SU-DHL-6 (cell line): ENCODE results near the gene CYB5R4.
"Not testable (repeated sequence)": the region's sequence is repeated elsewhere in the genome, so short reads cannot be mapped to it uniquely, and the experiment has no call there.

Source experiments
- H2AFZ ChIP-seq: fragments of 200-600 bp; sonication (generic); 2 replicates; pipeline ENCODE4 v1.6.1; 2014; ENCODE audit warnings: low read depth, mild to moderate bottlenecking, moderate library complexity, mixed read lengths, antibody characterized with exemption, low read length; ENCODE audit not compliant: severe bottlenecking
- H3F3A ChIP-seq: fragments of 200-600 bp; shearing (Covaris generic); 2 replicates; pipeline ENCODE4 v1.6.0; 2016; ENCODE audit warnings: antibody characterized with exemption, mild to moderate bottlenecking; ENCODE audit not compliant: insufficient read depth
- H3K27ac ChIP-seq: fragments of 200-600 bp; sonication (generic); 2 replicates; pipeline ENCODE4 v1.5.1; 2016; ENCODE audit warnings: low read depth, mild to moderate bottlenecking, low read length, moderate library complexity, mixed read lengths
- H3K27me3 ChIP-seq: fragments of 200-600 bp; sonication (generic), shearing (Covaris generic); 2 replicates; pipeline ENCODE4 v1.6.0; 2014; ENCODE audit warnings: mild to moderate bottlenecking, low read length
- H3K36me3 ChIP-seq: fragments of 200-600 bp; sonication (generic); 2 replicates; pipeline ENCODE4 v1.6.1; 2014; ENCODE audit warnings: mild to moderate bottlenecking, low read length, mixed read lengths
- H3K4me2 ChIP-seq: fragments of 300-600, 200-600 bp; shearing (Covaris generic), sonication (generic); 2 replicates; pipeline ENCODE4 v1.6.0; 2014; ENCODE audit warnings: low read length, low read depth, mild to moderate bottlenecking; ENCODE audit not compliant: poor library complexity, severe bottlenecking
- H3K4me3 ChIP-seq: fragments of 200-600 bp; sonication (generic); 2 replicates; pipeline ENCODE4 v1.5.1; 2014; ENCODE audit warnings: antibody characterized with exemption, low read length, mild to moderate bottlenecking, mixed read lengths; ENCODE audit not compliant: insufficient read depth, poor library complexity, severe bottlenecking
- H3K79me2 ChIP-seq: fragments of 200-600 bp; sonication (generic); 2 replicates; pipeline ENCODE4 v1.6.1; 2014; ENCODE audit warnings: mild to moderate bottlenecking, low read length, moderate library complexity; ENCODE audit not compliant: insufficient read depth
- H3K9ac ChIP-seq: fragments of 200-600 bp; sonication (generic); 2 replicates; pipeline ENCODE4 v1.7.0; 2014; ENCODE audit warnings: mild to moderate bottlenecking, low read length
- H3K9me2 ChIP-seq: fragments of 200-600 bp; sonication (generic); replicated peaks from 2 replicates; pipeline ENCODE4 v1.6.1; 2014; ENCODE audit warnings: low read length; ENCODE audit not compliant: insufficient read depth
- H3K9me3 ChIP-seq: fragments of 200-600 bp; sonication (generic); 2 replicates; pipeline ENCODE4 v1.6.1; 2014; ENCODE audit warnings: low read length, mixed read lengths; ENCODE audit not compliant: insufficient read depth
- H4K20me1 ChIP-seq: fragments of 200-600 bp; sonication (generic); 2 replicates; pipeline ENCODE4 v1.6.1; 2014; ENCODE audit warnings: low read depth, mild to moderate bottlenecking, antibody characterized with exemption, low read length, moderate library complexity, mixed read lengths
- EZH2phosphoT487 ChIP-seq: fragments of 200-600 bp; sonication (generic), shearing (Covaris generic); conservative IDR thresholded peaks from 2 replicates; pipeline ENCODE4 v1.6.1; 2018; ENCODE audit warnings: mild to moderate bottlenecking, antibody characterized with exemption, low read length, moderate library complexity, mixed read lengths
- TF ChIP-seq, protein P1 (sequence below): fragments of 200-600 bp; sonication (generic); IDR thresholded peaks from one replicate; pipeline ENCODE4 v1.5.1; 2017; ENCODE audit warnings: antibody characterized with exemption, mild to moderate bottlenecking, low read length, moderate library complexity; ENCODE audit not compliant: insufficient read depth, poor library complexity, severe bottlenecking

The CYB5R4 gene

DNA sequence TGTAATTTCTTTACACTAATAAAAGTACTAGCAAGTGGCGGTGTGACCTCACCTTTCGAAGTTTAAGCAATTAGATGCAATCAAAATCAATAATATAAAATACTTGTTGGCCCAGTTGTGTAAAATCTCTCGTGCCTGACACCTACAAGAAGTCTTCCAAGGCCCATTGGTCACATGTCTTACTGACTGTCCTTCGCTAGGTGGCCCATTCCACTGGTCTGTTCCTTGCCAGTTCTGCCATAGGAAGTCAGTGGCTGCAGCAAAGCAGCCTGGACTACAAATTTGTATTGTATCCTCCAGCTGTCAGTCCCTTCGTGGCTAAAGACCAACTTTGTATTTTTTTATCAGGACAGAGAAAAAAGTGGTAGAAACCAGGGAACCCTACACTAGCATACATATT is 61.8 kb downstream of the CYB5R4 start:
- Histone ChIP-seq H3F3A (no peaks in the 10 kb centered on the region; the same call in 1 of the 2 replicates), H3K4me2 (no peak overlapping the region), H3K27ac (no peak overlapping the region), H3K4me3 (no peak overlapping the region), H4K20me1 (no peaks in the 10 kb centered on the region), H3K9me3 (no peaks in the 10 kb centered on the region), H3K9ac (no peak overlapping the region), H3K9me2 (no peaks in the 10 kb centered on the region), H3K27me3 (no peaks in the 10 kb centered on the region), H2AFZ (no peak overlapping the region), H3K79me2 (no peaks in the 10 kb centered on the region), H3K36me3 (peaks cover 15% of the 10 kb centered on the region)
- TF ChIP-seq, protein P1, sequence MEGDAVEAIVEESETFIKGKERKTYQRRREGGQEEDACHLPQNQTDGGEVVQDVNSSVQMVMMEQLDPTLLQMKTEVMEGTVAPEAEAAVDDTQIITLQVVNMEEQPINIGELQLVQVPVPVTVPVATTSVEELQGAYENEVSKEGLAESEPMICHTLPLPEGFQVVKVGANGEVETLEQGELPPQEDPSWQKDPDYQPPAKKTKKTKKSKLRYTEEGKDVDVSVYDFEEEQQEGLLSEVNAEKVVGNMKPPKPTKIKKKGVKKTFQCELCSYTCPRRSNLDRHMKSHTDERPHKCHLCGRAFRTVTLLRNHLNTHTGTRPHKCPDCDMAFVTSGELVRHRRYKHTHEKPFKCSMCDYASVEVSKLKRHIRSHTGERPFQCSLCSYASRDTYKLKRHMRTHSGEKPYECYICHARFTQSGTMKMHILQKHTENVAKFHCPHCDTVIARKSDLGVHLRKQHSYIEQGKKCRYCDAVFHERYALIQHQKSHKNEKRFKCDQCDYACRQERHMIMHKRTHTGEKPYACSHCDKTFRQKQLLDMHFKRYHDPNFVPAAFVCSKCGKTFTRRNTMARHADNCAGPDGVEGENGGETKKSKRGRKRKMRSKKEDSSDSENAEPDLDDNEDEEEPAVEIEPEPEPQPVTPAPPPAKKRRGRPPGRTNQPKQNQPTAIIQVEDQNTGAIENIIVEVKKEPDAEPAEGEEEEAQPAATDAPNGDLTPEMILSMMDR, result no peak

DNA sequence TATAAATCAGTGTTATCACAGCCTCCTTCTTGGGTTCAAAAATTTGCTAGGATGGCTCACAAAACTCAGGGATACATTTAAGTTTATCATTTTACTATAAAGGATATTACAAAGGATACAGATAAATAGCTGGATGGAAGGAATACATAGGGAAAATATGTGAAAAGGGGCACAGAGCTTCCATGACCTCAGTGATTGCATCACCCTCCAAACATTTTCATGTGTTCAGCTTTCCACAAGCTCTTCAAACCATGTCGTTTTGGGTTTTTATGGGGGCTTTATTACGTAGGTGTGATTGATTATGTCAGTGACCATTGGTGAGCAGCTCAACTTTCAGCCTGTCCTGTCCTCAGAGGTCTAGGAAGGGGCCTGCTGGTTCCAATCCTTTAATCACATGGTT is 68.0 kb downstream of the CYB5R4 start:
- no peaks in the 10 kb centered on the region for H3K27me3 ChIP-seq
- TF ChIP-seq, protein P1, result no peak
- no peak for TF ChIP-seq EZH2phosphoT487
- no peaks in the 10 kb centered on the region for H3K9me2 ChIP-seq
- H3K36me3 ChIP-seq, result peaks cover 14% of the 10 kb centered on the region; the same call in 1 of the 2 replicates
- H3K9me3 ChIP-seq, result no peaks in the 10 kb centered on the region
- H4K20me1 ChIP-seq, result no peaks in the 10 kb centered on the region
- H3K27ac ChIP-seq, result no peak overlapping the region
- no peaks in the 10 kb centered on the region; the same call in 1 of the 2 replicates for H3F3A ChIP-seq
- no peak overlapping the region for H3K9ac ChIP-seq
- no peaks in the 10 kb centered on the region for H3K79me2 ChIP-seq
- H3K4me3 ChIP-seq, result no peak overlapping the region
- no peak overlapping the region for H2AFZ ChIP-seq
- H3K4me2 ChIP-seq, result no peak overlapping the region

DNA sequence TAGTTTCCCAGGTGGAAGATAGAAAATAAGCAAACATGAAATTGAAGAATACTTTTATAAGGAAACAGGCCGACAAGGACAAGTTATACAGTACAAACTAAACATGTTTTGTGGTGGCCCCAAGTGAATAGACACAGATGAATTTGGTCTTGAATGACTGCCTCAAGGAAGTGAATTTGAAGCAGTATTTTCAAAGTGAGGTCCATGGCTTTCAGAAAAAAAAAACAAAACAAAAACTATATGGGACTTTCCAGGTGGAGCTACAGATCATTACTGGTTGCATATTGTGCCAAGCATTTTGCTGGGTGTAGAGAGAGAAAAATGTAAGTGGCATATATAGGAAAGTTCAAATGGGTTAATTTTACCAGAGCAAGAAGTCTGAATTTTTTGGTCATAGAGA is 68.8 kb downstream of the CYB5R4 start:
- H3F3A ChIP-seq, result no peaks in the 10 kb centered on the region
- H3K27ac ChIP-seq, result no peak overlapping the region
- no peaks in the 10 kb centered on the region for H4K20me1 ChIP-seq
- no peaks in the 10 kb centered on the region for H3K9me3 ChIP-seq
- H3K79me2 ChIP-seq, result no peaks in the 10 kb centered on the region
- H2AFZ ChIP-seq, result no peak overlapping the region
- H3K9ac ChIP-seq, result no peak overlapping the region
- H3K9me2 ChIP-seq, result no peaks in the 10 kb centered on the region
- no peak overlapping the region for H3K4me3 ChIP-seq
- no peak overlapping the region for H3K4me2 ChIP-seq
- H3K36me3 ChIP-seq, result peaks cover 14% of the 10 kb centered on the region; the same call in 1 of the 2 replicates
- no peak for TF ChIP-seq EZH2phosphoT487
- TF ChIP-seq, protein P1, result no peak
- H3K27me3 ChIP-seq, result no peaks in the 10 kb centered on the region

DNA sequence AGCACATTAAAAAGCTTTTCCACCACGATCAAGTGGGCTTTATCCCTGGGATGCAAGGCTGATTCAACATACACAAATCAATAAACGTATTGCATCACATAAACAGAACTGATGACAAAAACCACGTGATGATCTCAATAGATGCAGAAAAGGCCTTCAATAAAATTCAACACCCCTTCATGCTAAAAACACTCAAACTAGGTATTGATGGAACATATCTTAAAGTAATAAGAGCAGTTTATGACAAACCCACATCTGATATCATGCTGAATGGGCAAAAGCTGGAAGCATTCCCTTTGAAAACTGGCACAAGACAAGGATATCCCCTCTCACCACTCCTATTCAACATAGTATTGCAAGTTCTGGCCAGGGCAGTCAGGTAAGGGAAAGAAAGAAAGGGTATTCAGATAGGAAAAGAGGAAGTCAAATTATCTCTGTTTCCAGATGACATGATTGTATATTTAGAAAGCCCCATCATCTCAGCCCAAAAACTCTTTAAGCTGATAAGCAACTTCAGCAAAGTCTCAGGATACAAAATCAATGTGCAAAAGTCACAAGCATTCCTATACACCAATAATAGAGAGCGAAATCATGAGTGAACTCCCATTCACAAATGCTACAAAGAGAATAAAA is 86.8 kb downstream of the CYB5R4 start:
- H4K20me1 ChIP-seq, H3K9me3 ChIP-seq, H3K4me3 ChIP-seq, H3F3A ChIP-seq, H3K9me2 ChIP-seq, H3K79me2 ChIP-seq, H3K36me3 ChIP-seq, H3K27me3 ChIP-seq, H3K4me2 ChIP-seq, H2AFZ ChIP-seq, H3K27ac ChIP-seq, H3K9ac ChIP-seq: not testable (repeated sequence)

DNA sequence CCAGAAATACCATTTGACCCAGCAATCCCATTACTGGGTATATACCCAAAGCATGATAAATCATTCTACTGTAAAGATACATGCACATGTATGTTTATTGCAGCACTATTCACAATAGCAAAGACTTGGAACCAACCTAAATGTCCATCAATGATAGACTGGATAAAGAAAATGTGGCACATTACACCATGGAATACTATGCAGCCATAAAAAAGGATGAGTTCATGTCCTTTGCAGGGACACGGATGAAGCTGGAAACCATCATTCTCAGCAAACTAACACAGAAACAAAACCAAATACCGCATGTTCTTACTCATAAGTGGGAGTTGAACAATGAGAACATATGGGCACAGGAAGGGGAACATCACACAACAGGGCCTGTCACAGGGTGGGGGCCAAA is 88.5 kb downstream of the CYB5R4 start:
- not testable (repeated sequence) for H3K79me2 ChIP-seq, H3K27me3 ChIP-seq, H3F3A ChIP-seq, H3K4me3 ChIP-seq, H3K36me3 ChIP-seq, H2AFZ ChIP-seq, H3K9me2 ChIP-seq, H3K9me3 ChIP-seq, H4K20me1 ChIP-seq, H3K4me2 ChIP-seq, H3K9ac ChIP-seq, H3K27ac ChIP-seq
